ENCODE data around the gene TMEM106C.

Gene TMEM106C

DNA sequence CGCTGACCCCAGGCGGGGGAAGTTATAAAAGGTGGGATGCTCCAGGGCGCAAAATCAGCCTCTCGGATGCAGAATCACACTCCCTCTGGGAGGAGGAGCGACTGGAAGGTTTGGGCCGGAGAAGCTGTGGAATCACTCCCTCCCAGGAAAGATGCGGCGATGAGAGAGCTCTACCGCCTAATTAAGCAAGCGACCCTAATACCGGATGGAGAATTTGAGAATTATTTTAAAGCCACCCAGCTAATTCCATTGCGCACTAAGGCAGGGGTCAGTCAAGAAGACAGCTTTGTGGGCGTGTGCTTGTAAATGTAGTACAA is 39.0 kb downstream of the TMEM106C start:
- Histone ChIP-seq H3K36me3 (replicated peaks in 1 of 2; ENCODE audit: control insufficient read depth in 2 of 2, insufficient read depth in 2 of 2, low read length in 2 of 2) (peaks cover 26 to 32% of the 10 kb centered on the region in 2 donors), H2BK15ac (ENCODE audit: low read length) (no peak overlapping the region), H3K4me2 (ENCODE audit: insufficient read depth, low read length, poor library complexity, severe bottlenecking) (peak overlapping the region; percentile 75), H3K23ac (ENCODE audit: low read depth, low read length, poor library complexity) (no peak overlapping the region), H3K27me3 (ENCODE audit: control insufficient read depth in 3 of 3, insufficient read depth in 3 of 3, low read depth in 1 of 3, low read length in 3 of 3) (peaks cover 0 to 2% (median 0%) of the 10 kb centered on the region in 3 experiments), H3K18ac (ENCODE audit: low read length) (peak overlapping the region; percentile 53), H3K4ac (ENCODE audit: low read length) (no peak overlapping the region), H2AK5ac (ENCODE audit: low read depth, low read length) (no peak overlapping the region), H3K4me3 (ENCODE audit: low read length in 2 of 2) (peak overlapping the region; percentile 71 to 98), H2BK12ac (ENCODE audit: low read length) (no peak overlapping the region), H2BK120ac (ENCODE audit: low read depth, low read length) (no peak overlapping the region), H3K79me1 (ENCODE audit: low read depth, low read length) (peaks cover 6% of the 10 kb centered on the region), H3K9me3 (replicated peaks in 1 of 2; ENCODE audit: control insufficient read depth in 2 of 2, insufficient read depth in 1 of 2, low read depth in 1 of 2, low read length in 2 of 2) (no peaks in the 10 kb centered on the region), H2AFZ (ENCODE audit: low read length) (peak overlapping the region; percentile 89), H4K8ac (ENCODE audit: low read depth, low read length) (no peak overlapping the region), H3K14ac (ENCODE audit: low read length) (no peak overlapping the region), H4K91ac (ENCODE audit: low read depth, low read length, poor library complexity) (no peak overlapping the region), H3K27ac (replicated peaks; ENCODE audit: low read length) (peak overlapping the region; percentile 81), H2BK5ac (ENCODE audit: low read length) (peak overlapping the region; percentile 15), H3K9ac (ENCODE audit: low read depth, low read length, poor library complexity) (peak overlapping the region; percentile 65), H3K4me1 (ENCODE audit: control insufficient read depth in 2 of 2, insufficient read depth in 1 of 2, low read depth in 1 of 2, low read length in 2 of 2) (peaks cover 20 to 22% of the 10 kb centered on the region in 2 donors)
- peak; percentile 41 for DNase-seq (ENCODE audit: low spot score)
- whole genome bisulfite sequencing, 2 donors (ENCODE audit: extremely low coverage in 2 of 2, insufficient read length in 2 of 2, insufficient replicate concordance in 1 of 2), result no CpG with 5 or more reads among the region's 13 CpGs

DNA sequence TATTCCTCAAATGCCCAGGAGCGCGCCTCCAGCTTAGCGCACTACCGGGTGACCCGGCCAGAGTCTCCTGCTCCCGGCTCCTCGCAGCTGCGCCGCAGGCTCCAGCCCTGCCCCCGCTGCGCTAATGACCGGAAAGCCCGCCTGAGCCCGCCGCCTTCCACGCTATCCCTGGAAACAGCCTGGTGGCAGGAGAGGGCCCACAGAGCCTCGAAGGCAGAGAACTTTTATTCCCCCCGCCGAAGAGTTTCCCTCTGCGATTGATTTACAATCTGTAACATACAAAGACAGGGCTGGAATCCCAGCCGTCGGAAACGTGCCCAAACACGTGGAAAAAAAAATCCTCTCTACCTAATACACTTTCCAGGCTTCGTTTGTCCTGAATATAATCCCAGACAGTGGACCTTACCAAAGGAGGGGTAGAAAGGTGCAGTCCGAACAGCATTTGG is 39.4 kb downstream of the TMEM106C start:
- Histone ChIP-seq H4K91ac (ENCODE audit: low read depth, low read length, poor library complexity) (no peak overlapping the region), H2BK120ac (ENCODE audit: low read depth, low read length) (no peak overlapping the region), H3K4me2 (ENCODE audit: insufficient read depth, low read length, poor library complexity, severe bottlenecking) (peak overlapping the region; percentile 75), H3K9ac (ENCODE audit: low read depth, low read length, poor library complexity) (peak overlapping the region; percentile 65), H2BK5ac (ENCODE audit: low read length) (no peak overlapping the region), H3K27me3 (ENCODE audit: control insufficient read depth in 3 of 3, insufficient read depth in 3 of 3, low read depth in 1 of 3, low read length in 3 of 3) (peaks cover 0 to 2% (median 0%) of the 10 kb centered on the region in 3 experiments), H3K23ac (ENCODE audit: low read depth, low read length, poor library complexity) (no peak overlapping the region), H2BK15ac (ENCODE audit: low read length) (no peak overlapping the region), H3K4ac (ENCODE audit: low read length) (no peak overlapping the region), H3K79me1 (ENCODE audit: low read depth, low read length) (peaks cover 6% of the 10 kb centered on the region), H4K8ac (ENCODE audit: low read depth, low read length) (no peak overlapping the region), H3K4me1 (ENCODE audit: control insufficient read depth in 2 of 2, insufficient read depth in 1 of 2, low read depth in 1 of 2, low read length in 2 of 2) (peaks cover 20 to 22% of the 10 kb centered on the region in 2 donors), H2AK5ac (ENCODE audit: low read depth, low read length) (no peak overlapping the region), H3K27ac (replicated peaks; ENCODE audit: low read length) (peak overlapping the region; percentile 81), H3K14ac (ENCODE audit: low read length) (no peak overlapping the region), H3K4me3 (ENCODE audit: low read length in 2 of 2) (peak overlapping the region; percentile 71 to 98), H3K9me3 (replicated peaks in 1 of 2; ENCODE audit: control insufficient read depth in 2 of 2, insufficient read depth in 1 of 2, low read depth in 1 of 2, low read length in 2 of 2) (no peaks in the 10 kb centered on the region), H2BK12ac (ENCODE audit: low read length) (no peak overlapping the region), H2AFZ (ENCODE audit: low read length) (peak overlapping the region; percentile 89), H3K18ac (ENCODE audit: low read length) (peak overlapping the region; percentile 53), H3K36me3 (replicated peaks in 1 of 2; ENCODE audit: control insufficient read depth in 2 of 2, insufficient read depth in 2 of 2, low read length in 2 of 2) (peaks cover 22 to 28% of the 10 kb centered on the region in 2 donors)
- WGBS, 2 donors (ENCODE audit: extremely low coverage in 2 of 2, insufficient read length in 2 of 2, insufficient replicate concordance in 1 of 2), result no CpG with 5 or more reads among the region's 26 CpGs
- no peak for DNase-seq (ENCODE audit: low spot score)

DNA sequence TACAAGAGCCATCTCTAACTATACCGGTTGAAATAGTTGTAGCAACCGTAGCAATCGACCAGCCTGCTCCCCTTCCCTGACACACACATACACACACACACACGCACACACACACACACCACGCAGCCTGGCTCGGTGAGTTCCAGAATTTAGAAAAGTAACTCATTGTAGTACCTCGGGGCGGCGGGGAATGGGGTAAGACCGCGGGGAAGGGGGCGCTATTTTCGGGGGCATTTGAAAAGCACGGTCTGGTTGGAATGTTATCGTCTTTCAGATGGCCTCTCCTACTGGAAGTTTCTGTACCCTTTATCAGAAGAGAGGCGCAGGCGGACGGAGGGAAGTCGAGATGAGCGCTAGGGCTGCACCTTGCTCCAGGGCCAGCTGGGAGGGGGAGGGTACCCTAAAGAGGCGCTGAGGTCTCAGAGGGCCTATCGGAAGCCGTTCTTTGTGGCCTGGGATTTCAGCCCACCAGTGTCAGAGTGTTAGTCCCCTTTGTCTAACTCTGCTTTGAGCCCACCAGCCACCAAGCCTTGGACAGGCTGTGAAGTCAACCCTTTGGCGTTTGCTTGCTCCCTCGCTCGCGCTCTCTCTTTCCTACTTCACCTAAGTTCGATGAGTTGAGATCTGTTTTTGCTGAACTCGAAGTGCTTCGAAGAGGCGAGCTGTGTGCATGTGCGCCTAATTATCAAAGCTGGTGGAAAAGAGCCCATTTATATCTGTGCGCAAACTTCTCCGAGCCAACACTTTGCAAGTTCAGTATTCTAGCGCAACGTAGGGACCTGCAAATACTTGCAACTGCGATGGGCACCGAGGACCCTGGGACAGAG is 40.0 kb downstream of the TMEM106C start:
- peak overlapping the region; percentile 71 to 98 for H3K4me3 ChIP-seq (ENCODE audit: low read length in 2 of 2)
- peak; percentile 50 for DNase-seq (ENCODE audit: low spot score)
- peaks cover 0 to 2% (median 2%) of the 10 kb centered on the region in 3 experiments for H3K27me3 ChIP-seq (ENCODE audit: control insufficient read depth in 3 of 3, insufficient read depth in 3 of 3, low read depth in 1 of 3, low read length in 3 of 3)
- H3K9me3 ChIP-seq (replicated peaks in 1 of 2; ENCODE audit: control insufficient read depth in 2 of 2, insufficient read depth in 1 of 2, low read depth in 1 of 2, low read length in 2 of 2), result no peaks in the 10 kb centered on the region
- H2BK15ac ChIP-seq (ENCODE audit: low read length), result peak overlapping the region; percentile 72
- H2BK5ac ChIP-seq (ENCODE audit: low read length), result peak overlapping the region; percentile 98
- H2AFZ ChIP-seq (ENCODE audit: low read length), result peak overlapping the region; percentile 89
- no CpG with 5 or more reads among the region's 38 CpGs for WGBS, 2 donors (ENCODE audit: extremely low coverage in 2 of 2, insufficient read length in 2 of 2, insufficient replicate concordance in 1 of 2)
- peaks cover 17 to 21% of the 10 kb centered on the region in 2 donors for H3K36me3 ChIP-seq (replicated peaks in 1 of 2; ENCODE audit: control insufficient read depth in 2 of 2, insufficient read depth in 2 of 2, low read length in 2 of 2)
- H3K27ac ChIP-seq (replicated peaks; ENCODE audit: low read length), result peak overlapping the region; percentile 81
- H3K9ac ChIP-seq (ENCODE audit: low read depth, low read length, poor library complexity), result peak overlapping the region; percentile 100
- no peak overlapping the region for H4K8ac ChIP-seq (ENCODE audit: low read depth, low read length)
- peak overlapping the region; percentile 45 for H3K23ac ChIP-seq (ENCODE audit: low read depth, low read length, poor library complexity)
- H2BK12ac ChIP-seq (ENCODE audit: low read length), result no peak overlapping the region
- peak overlapping the region; percentile 77 for H2AK5ac ChIP-seq (ENCODE audit: low read depth, low read length)
- peak overlapping the region; percentile 91 for H3K14ac ChIP-seq (ENCODE audit: low read length)
- peak overlapping the region; percentile 57 for H2BK120ac ChIP-seq (ENCODE audit: low read depth, low read length)
- peaks cover 21 to 22% of the 10 kb centered on the region in 2 donors for H3K4me1 ChIP-seq (ENCODE audit: control insufficient read depth in 2 of 2, insufficient read depth in 1 of 2, low read depth in 1 of 2, low read length in 2 of 2)
- H3K79me1 ChIP-seq (ENCODE audit: low read depth, low read length), result peaks cover 5% of the 10 kb centered on the region
- no peak overlapping the region for H3K4ac ChIP-seq (ENCODE audit: low read length)
- H4K91ac ChIP-seq (ENCODE audit: low read depth, low read length, poor library complexity), result no peak overlapping the region
- peak overlapping the region; percentile 75 for H3K4me2 ChIP-seq (ENCODE audit: insufficient read depth, low read length, poor library complexity, severe bottlenecking)
- H3K18ac ChIP-seq (ENCODE audit: low read length), result peak overlapping the region; percentile 99

All from neuronal stem cell (in vitro differentiated cells).